Body of pancreas (tissue), 4 donors: ENCODE results near the gene PLCB4. TPM values are rescaled to one million over a fixed set of nuclear protein-coding genes. Genes with fewer than 3 reads are reported as not detected.

Experiments used
- ATAC-seq: fragments of 150-250 bp; one replicate; pipeline ENCODE4 v1.9.1; 2016
- DNase-seq, 4 donors: peaks; one replicate each; pipeline ENCODE4 v3.0.0-alpha.2; 2019
- H3K27ac ChIP-seq, 4 donors: fragments of 200-600 bp; sonication (generic); 1 replicate in 3 of 4; 2 replicates in 1 of 4; pipeline versions ENCODE4 v1.5.1 to v1.6.1; 2016 to 2019; ENCODE audit warnings: mild to moderate bottlenecking in 1 of 4, mixed read lengths in 1 of 4, moderate library complexity in 1 of 4
- H3K27me3 ChIP-seq, 2 donors: fragments of 200-600 bp; sonication (generic); one replicate each; pipeline ENCODE4 v1.6.0; 2016; ENCODE audit warnings: mild to moderate bottlenecking in 1 of 2
- H3K36me3 ChIP-seq, 2 donors: fragments of 200-600 bp; sonication (generic); replicated peaks in 1 of 2; 2 replicates each; pipeline ENCODE4 v1.5.1; 2016; ENCODE audit warnings: low read depth in 2 of 2; ENCODE audit not compliant: insufficient read depth in 1 of 2
- H3K4me1 ChIP-seq: fragments of 200-600 bp; sonication (generic); one replicate; pipeline ENCODE4 v1.6.0; 2016
- H3K4me3 ChIP-seq, 2 donors: fragments of 200-600 bp; sonication (generic); 1 replicate in 1 of 2; 2 replicates in 1 of 2; pipeline ENCODE4 v1.5.1; 2016 to 2019
- H3K9me3 ChIP-seq, 3 donors: fragments of 200-600 bp; sonication (generic); 1 replicate in 2 of 3; 2 replicates in 1 of 3; pipeline ENCODE4 v1.5.1; 2016
- CTCF ChIP-seq, 7 experiments: fragments of 450-650 bp in 4 of 7; fragments of 200-600 bp in 3 of 7; sonication (generic) in 3 of 7; IDR thresholded peaks; one replicate each; pipeline ENCODE4 v1.5.1; 2016 to 2019; ENCODE audit warnings: antibody characterized with exemption in 7 of 7
- POLR2A ChIP-seq, 3 donors: fragments of 450-650 bp; IDR thresholded peaks; one replicate each; pipeline ENCODE4 v1.6.1; 2016; ENCODE audit warnings: antibody characterized with exemption in 3 of 3, mild to moderate bottlenecking in 2 of 3
- WGBS, 2 donors: methylation state at CpG; one replicate each; pipeline ENCODE4 v1.1.5; 2017; 5-methylcytosine and 5-hydroxymethylcytosine counted together
- intact Hi-C: fragments of 100-400 bp; cut with DNase I; formaldehyde crosslinking; loops from one replicate; pipeline ENCODE4 v1.15.1; 2023
- total RNA-seq, 2 donors: library from RNA; depleted of rRNA; stranded (reverse); fragments of >200 nt; gene quantifications; one replicate each; pipeline ENCODE4 v1.1.0, GENCODE V29; 2016

The PLCB4 gene
- total RNA-seq, 2 donors from 2014 or later = 1.3 to 3.4 TPM

- 83 to 97% methylated on average over 2 of the region's 2 CpGs for WGBS, 2 donors
- Histone ChIP-seq H3K4me3 (no peak overlapping the region), H3K9me3 (no peaks in the 10 kb centered on the region), H3K27ac (no peak overlapping the region), H3K36me3 (no peaks in the 10 kb centered on the region), H3K4me1 (no peaks in the 10 kb centered on the region), H3K27me3 (no peaks in the 10 kb centered on the region)
- intact Hi-C loops = no loop called here
- DNase-seq = no peak
- no peak for ATAC-seq
- TF ChIP-seq POLR2A (IDR thresholded peaks at IDR 0.05) (no peak), CTCF (IDR thresholded peaks at IDR 0.05) (no peak)
These were observed 35.1 kb downstream of the PLCB4 start for GRCh38 chr20:9103955-9104354.

GRCh38 chr20:9108260-9108659 is 39.4 kb downstream of the PLCB4 start:
- Histone ChIP-seq H3K9me3 (no peaks in the 10 kb centered on the region), H3K27ac (no peak overlapping the region), H3K27me3 (no peaks in the 10 kb centered on the region), H3K36me3 (no peaks in the 10 kb centered on the region), H3K4me1 (no peaks in the 10 kb centered on the region), H3K4me3 (no peak overlapping the region)
- ATAC-seq = no peak
- TF ChIP-seq CTCF (IDR thresholded peaks at IDR 0.05) (no peak), POLR2A (IDR thresholded peaks at IDR 0.05) (no peak)
- DNase-seq = no peak
- intact Hi-C loops = no loop called here
- WGBS, 2 donors = 31 to 53% methylated on average over 1 of the region's 1 CpG

- 67 to 82% methylated on average over 1 of the region's 1 CpG for WGBS, 2 donors
- TF ChIP-seq POLR2A (IDR thresholded peaks at IDR 0.05) (no peak), CTCF (IDR thresholded peaks at IDR 0.05) (no peak)
- no peaks in the 10 kb centered on the region for H3K36me3 ChIP-seq
- no peaks in the 10 kb centered on the region for H3K4me1 ChIP-seq
- no peak for DNase-seq
- H3K27me3 ChIP-seq = no peaks in the 10 kb centered on the region
- intact Hi-C loops = no loop called here
- no peak overlapping the region for H3K27ac ChIP-seq
- no peak overlapping the region for H3K4me3 ChIP-seq
- ATAC-seq = no peak
- no peaks in the 10 kb centered on the region for H3K9me3 ChIP-seq
These were observed 40.7 kb downstream of the PLCB4 start for GRCh38 chr20:9109566-9109965.

GRCh38 chr20:9110365-9110764 is 41.5 kb downstream of the PLCB4 start:
- no peak overlapping the region for H3K4me3 ChIP-seq
- intact Hi-C loops = no loop called here
- TF ChIP-seq POLR2A (IDR thresholded peaks at IDR 0.05) (no peak), CTCF (IDR thresholded peaks at IDR 0.05) (no peak)
- ATAC-seq (no peak), DNase-seq (no peak)
- no peaks in the 10 kb centered on the region for H3K36me3 ChIP-seq
- no peaks in the 10 kb centered on the region for H3K9me3 ChIP-seq
- WGBS, 2 donors = 35 to 62% methylated on average over 1 of the region's 1 CpG
- H3K4me1 ChIP-seq = no peaks in the 10 kb centered on the region
- H3K27me3 ChIP-seq = no peaks in the 10 kb centered on the region
- no peak overlapping the region for H3K27ac ChIP-seq

GRCh38 chr20:9110916-9111432 is 42.1 kb downstream of the PLCB4 start:
- H3K27me3 ChIP-seq = no peaks in the 10 kb centered on the region
- DNase-seq (no peak), ATAC-seq (no peak)
- WGBS, 2 donors = 57 to 68% methylated on average over 3 of the region's 3 CpGs
- TF ChIP-seq POLR2A (IDR thresholded peaks at IDR 0.05) (no peak), CTCF (IDR thresholded peaks at IDR 0.05) (no peak)
- H3K4me1 ChIP-seq = no peaks in the 10 kb centered on the region
- no peaks in the 10 kb centered on the region for H3K36me3 ChIP-seq
- H3K4me3 ChIP-seq = no peak overlapping the region
- intact Hi-C loops = no loop called here
- no peak overlapping the region for H3K27ac ChIP-seq
- H3K9me3 ChIP-seq = no peaks in the 10 kb centered on the region
